OCI-LY3 (cell line): Measurements from ENCODE around the gene CFAP46.

Experiments
- CTCF ChIP-seq: fragments of 200-600, 300-600 bp; sonication (generic); IDR thresholded peaks from 2 replicates; pipeline ENCODE4 v1.5.1; 2014; ENCODE audit warnings: antibody characterized with exemption, low read length, low read depth
- EZH2phosphoT487 ChIP-seq: fragments of 200-600 bp; shearing (Covaris generic); IDR thresholded peaks from 2 replicates; pipeline ENCODE4 v1.6.1; 2018; ENCODE audit warnings: antibody characterized with exemption, mixed run types, low read depth

GRCh38 chr10:132921086-132921485 lies 21.3 kb downstream of the CFAP46 start:
- TF ChIP-seq CTCF, result no peak
- no peak for TF ChIP-seq EZH2phosphoT487
